HG03354 (cell line): ENCODE data around the gene C9.
A peak's percentile ranks its signal among the peaks of the same experiment; 100 is the strongest.

Experiments used
- ATAC-seq: cut with Tn5 transposase; IDR thresholded peaks from one replicate; pipeline ENCODE4 v1.9.1; 2021; ENCODE audit warnings: mild to moderate bottlenecking; ENCODE audit not compliant: unreplicated experiment, poor library complexity, severe bottlenecking

C9 gene

DNA sequence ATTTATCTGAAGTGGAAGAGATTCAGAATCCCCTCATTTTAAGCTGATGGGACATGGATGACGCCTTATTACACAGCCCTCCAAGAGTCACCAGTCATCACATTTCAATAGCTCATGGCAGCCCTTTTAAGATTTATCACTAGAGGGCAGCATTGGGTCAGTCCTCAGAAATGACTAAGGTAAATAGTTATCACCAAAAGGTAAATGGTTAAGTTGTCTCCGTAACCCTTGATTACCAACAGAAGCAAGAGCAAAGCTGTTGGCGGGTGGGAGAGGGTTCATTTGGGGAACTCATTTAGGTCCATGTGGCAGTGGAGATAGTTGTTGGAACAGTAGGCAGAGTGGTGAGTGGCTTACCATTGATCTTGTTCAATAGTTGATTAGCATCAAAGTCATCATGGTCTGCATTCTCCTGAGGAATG is 12.0 kb upstream of the C9 start:
- peak; percentile 80 for ATAC-seq

DNA sequence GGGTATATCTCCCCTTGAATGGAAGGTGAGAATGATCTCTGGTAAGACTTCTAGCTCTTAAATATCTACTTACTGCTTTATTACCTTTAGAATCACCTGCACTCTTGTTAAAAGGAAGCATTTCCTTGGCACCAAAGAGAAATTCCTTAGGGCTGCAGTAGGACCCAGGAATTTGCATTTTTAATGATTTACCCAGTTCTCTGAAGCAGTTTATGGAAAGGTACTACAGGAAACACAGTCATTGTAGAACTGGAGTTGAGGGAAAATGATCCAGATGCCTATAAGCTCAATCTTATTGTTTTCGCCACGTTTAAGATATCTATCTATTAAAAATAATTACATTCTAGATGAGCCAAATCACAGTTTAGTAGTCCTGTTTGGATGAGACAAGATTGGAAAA is 9.5 kb upstream of the C9 start:
- no peak for ATAC-seq

DNA sequence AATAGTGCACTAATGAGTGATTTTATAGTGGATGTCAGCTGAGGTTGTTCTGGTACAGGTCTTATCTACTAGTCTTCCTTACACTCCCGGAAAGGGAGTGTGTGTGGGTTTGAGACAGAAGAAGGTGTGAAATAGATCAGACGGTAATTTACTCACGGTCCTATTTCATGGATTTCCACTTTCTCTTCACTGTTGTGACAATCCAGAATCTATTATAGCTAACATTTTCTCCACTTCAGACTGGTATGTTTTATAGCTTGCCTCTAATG is 7.0 kb upstream of the C9 start:
- ATAC-seq = no peak

DNA sequence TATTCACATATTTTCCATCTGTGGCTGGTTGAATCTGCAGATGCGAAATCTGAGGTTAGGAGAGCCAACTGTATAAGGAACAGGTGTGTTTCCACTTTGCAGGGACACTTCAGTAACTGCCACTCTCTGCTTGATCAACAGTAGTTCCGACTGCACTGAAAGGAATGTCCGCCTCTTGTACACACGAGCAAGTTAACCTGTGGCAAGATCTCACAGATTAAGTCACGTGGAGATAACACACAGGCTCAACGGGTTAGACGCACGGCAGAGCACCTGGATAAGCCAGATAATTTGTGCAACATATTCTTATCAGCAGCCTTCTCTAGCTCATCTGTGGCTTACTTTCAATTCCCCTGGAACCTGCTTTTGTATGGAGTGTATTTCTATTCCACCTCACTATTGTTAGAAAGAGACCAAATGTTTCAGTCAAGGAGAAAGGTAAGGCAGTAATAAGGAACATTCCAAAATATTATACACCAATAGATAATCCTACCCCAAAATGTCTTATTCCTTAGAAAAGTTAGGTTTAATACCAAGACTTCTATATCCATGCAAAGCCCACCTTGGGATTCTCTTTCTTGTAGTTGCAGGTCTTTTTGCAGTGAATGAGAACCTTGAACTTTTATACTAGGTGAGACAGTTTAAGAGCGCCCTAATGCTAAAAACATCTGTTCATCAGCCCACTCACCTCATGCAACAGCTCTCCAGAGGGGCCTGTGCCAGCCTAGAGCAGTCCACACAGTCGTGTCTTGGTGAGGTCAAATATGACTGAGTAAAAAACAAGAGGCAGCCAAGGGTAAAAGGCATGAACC is 6.5 kb upstream of the C9 start:
- no peak for ATAC-seq

DNA sequence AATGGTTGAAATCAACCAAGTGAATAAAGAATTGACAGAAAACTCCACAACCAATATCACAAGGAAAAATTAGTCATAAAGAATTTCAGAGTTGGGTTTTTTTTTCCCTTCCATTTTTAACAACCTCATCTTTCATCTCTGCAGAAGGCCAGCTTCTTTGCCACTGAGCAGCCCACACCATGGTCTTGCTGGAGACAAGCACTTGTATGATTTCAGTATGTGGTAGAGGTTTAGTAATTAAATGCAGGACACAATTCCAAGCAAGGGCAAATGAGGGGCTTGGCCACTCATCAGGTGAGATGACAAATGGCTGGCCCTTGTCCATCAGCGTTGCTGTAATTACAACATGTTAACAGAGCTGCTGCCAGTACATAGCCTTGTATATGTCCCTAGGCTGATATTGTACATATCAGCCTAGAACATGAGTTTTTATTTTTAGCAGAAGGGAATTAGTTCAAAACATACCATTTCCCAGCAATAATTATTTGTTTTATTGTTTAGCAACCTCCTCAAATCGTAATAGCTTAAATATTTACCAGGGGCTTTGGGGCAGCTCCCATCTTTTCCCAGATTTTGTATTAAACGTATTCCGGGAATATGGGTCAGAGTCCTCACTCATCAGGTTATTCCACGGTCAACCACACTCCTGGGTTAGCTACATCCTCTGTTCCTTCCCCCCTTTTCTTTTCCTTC is 5.0 kb upstream of the C9 start:
- ATAC-seq = no peak

DNA sequence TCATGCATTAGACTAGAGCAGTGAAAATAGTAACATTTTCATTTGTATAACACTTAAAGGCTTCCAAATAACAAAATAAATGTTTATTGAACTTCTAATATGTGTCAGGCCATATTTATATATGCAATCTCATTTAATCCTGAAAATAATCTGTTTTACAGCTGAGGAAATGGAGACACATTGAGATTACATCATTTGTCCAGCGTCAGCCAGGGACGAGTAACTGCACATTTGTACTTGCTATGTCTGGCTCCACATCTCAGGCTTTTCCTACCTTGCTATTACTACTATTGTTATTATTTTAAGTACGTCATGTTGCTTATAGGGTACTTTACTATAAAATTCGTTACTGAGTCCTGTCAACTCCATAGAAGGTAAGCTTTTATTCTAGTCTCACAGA is 3.8 kb upstream of the C9 start:
- ATAC-seq = no peak

DNA sequence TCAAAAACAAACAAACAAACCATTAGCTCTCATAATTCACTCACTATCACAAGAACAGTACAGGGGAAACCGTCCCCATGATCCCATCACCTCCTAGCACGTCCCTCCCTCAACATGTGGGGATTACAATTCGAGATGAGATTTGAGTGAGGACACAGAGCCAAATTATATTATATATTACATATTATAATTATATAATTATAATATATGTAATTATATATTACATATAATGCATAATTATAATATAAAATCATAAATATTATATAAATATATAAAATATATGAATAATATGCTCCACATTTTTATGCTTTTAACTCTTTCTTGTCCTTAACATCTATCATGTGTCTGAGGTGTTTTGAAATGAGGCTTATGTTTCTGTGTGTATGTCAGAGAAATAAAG is 3.4 kb upstream of the C9 start:
- no peak for ATAC-seq

DNA sequence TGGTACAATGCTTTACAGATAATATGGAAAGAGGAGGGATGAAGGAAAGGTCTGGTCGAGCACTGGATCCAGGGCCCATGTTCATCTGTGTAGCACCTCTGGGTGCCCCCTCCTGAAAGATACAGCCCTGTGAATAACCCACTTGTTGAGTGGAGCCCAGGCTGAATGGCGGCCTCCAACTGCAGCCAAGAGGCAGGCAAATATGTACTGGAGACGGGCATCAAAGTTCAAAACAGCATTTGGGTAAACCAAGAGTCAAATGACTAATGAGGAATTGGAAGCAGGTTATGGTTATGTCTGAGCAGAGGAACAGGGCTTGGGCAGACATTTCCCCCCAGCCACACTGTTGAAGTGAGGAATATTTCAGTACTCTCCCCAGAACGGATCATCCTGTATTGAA is 1.1 kb downstream of the C9 start:
- ATAC-seq = no peak

DNA sequence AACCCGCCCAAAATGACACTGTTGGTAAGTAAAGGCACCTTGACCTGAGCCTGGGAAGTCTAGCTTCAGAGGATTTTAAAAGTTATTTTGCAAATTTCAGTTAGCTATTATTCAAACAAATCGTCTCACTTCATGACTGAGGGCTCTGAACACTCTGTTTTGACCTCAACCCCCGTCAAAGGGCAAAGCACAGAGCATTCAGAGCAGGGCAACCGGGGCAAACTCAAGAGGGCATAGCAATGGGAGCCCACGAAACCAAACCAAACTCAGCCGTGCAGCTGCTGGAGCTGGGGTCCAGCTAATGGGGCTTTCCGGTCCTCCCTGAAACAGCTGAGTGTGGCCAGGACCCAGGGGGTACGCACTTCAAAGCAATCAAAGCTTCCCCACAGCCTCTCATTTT is 1.6 kb downstream of the C9 start:
- no peak for ATAC-seq

DNA sequence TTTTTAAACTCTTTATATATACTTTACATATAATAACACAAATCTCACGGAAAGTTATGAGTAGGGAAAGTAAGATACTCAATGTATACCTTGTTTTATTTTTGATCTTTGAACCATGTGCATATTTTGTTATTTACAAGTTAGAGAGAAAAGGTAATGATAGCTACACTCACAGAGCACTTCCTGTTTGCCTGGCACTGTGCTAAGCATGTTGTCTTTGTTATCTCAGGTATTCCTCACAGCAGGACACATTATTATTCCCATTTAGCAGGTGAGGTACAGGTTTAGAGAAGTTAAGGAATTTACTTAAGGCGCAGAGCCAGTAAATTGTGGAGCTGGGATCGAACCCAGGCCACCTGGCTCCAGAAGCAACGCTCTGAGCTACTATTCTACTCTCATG is 3.0 kb downstream of the C9 start:
- no peak for ATAC-seq

DNA sequence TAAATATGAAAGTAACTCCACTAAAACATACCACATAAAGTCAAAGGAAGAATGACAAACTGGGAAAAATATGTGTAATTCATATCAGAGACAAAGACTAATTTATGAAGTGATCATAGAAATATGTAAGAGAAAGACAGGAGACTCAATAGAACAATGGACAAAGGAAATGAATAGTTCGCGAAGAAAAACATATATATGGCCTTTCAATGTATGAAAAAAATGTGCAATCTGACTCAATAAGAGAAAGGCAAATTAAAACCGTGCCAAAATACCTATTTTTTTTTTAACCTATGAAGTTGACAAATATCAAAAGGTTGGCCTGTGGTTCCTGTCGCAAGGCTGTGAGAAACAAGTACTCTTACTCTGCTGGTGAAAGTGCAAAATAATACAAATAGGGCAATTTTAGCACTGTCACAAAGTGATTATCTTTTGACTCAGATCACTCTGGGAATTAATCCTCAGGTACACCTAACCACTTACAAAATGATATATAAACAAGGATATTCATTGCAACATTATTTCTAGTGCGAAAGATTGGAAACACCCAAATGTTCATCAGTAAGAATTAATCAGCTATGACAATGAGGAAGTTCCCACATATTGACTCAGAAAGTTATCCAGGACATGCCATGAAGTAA is 3.7 kb downstream of the C9 start:
- ATAC-seq = no peak

DNA sequence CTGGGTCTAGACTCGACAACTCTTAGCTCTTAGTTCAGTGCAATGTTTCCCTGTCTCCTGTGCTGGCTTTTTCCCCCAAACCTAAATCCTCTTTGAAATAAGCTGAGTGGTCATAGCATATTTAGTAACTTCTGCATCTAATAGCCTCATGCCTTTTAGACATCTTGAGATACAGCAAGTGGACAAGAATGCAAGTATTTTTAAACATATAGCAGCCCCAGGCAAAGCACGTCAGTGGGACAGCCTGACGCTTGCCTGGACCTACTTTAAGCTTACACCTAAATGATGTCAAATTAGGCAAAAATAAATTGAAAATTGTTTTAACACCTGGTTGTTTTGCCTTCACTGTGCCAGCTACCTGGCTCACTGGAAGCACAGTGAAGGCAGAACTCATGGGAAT is 8.0 kb downstream of the C9 start:
- no peak for ATAC-seq

DNA sequence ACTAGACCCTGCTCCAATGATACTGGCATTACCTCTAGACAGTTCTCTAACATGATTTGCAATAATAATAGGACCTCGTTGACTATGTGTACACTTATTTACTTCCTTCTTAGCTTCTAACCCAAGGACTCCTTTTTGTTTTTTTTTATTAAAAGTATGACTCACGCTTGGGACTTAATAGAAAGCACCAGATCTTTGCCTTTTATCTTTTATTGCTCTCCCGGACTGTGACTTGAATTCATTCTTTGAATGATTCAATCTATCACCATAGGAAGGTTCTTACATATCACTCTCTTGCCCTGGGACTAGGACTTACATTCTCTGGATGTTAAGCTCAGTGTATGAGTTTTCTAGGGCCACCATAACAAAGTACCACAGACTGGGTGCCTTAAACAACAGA is 9.0 kb downstream of the C9 start:
- ATAC-seq = no peak

DNA sequence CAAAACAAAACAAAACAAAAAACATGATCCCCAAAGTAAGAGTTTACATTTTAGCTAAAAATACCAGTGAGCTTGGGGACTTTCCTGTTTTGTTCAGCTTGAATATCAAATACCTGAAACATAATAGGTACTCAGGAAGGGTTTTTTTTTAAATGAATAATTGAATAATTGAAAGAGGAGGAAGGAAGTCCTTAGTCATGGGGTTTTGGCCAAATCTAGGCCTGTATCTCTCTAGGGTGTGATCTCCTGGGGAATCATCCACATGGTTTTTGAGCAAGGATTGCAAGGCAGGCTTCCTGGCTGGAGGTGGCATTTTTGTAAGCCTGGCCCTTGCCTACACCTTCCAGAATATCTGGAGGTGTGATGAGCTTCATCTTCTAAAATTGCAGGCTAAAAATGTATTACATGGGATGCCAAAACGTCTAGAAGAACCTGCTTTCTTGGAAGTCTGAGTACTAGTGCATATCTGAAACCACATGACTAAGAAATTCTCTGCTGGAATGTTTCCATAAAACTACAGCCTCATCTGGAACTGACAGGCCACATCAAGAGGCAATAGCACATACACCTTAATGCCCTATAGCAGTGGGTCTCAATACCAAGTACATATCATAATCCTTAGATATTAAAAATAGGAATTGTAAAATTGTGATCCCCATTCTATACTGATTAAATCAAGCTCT is 10.4 kb downstream of the C9 start:
- no peak for ATAC-seq

DNA sequence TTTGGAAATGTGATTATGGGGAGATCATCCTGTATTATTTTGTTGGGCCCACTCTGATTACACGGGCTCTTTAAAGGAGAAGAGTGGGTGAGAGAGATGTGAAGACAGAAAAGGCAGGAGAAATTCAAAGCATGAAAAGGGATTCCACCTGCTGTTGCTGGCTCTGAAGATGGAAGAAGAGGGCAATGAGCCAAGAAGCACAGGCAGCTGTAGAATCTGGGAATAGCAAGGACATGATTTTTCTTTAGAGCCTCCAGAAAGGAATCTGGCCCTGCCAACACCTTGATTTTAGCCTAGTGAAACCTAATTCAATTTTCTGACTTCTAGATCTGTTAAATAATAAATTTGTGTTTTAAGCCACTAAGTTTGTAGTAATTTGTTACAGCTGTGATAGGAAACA is 11.3 kb downstream of the C9 start:
- no peak for ATAC-seq

DNA sequence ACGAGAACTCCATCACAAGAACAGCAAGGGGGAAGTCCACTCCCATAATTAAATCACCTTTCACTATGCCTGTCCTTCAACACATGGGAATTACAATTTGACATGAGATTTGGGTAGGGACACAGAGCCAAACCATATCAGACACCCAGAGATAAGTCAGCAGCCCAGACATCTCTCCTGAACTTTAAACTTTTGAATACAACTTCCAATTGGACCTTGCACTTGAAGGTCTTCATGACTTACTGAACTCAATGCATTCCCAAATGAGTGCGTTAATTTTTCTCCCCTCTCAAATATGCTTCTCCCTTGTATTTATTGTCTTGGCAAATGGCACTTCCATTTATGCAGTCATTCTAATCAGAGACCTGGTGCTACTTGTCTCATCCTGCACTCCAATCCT is 12.1 kb downstream of the C9 start:
- no peak for ATAC-seq

DNA sequence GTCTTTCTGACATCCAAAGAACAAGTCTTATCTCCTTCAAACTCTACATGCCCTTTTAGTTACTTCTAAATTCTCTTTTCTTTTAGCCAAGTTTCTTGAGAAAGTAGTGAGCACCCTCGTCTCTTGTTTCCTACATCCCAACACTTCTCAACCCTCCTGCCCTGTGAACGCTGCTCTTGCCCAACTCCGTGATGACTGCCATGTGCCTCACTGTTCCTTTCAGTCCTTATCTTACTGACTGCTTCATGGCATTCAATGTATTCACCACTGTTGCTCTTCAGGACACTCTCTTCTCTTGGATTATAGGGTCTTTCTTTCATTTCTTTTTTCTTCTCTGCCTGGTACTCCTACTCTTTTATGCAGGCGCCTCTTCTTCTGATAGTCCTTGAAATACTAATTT is 14.8 kb downstream of the C9 start:
- no peak for ATAC-seq

DNA sequence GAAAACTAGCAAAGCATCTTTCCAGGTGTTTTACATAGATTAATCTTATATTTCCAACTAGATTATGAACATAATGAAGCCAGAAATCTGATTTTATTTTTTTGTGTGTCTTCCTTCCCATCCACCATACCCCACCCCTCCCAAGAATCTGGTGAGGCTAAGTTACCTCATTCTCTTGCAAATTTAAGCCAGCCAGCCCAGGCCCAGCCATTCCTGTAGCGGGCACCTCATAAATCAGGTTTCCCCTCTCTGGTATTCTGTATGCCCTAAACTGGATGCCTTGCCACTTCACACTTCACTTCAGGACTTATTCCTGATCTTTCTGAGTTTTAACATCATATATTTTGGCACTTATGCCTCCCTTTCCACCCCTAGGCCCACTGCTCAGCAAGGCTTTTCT is 21.8 kb downstream of the C9 start:
- no peak for ATAC-seq

DNA sequence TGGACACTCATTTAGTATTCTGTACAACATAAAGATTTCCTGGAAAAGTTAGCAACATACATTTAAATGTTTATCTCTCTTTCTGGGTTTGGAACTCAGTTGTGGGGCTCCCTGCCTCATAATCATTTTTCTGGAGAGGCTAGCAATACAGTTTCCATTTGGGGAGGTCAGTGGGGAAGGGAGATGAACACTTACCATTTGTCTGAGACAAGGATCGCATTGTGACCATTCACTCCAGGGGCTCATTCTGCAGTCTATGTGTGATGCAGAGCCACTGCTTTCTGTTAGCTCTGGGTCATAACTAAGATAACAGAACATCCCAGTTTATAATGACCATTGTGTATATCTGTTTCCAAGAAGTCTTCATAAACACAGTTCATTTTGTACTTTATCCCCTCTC is 22.4 kb downstream of the C9 start:
- ATAC-seq = no peak

DNA sequence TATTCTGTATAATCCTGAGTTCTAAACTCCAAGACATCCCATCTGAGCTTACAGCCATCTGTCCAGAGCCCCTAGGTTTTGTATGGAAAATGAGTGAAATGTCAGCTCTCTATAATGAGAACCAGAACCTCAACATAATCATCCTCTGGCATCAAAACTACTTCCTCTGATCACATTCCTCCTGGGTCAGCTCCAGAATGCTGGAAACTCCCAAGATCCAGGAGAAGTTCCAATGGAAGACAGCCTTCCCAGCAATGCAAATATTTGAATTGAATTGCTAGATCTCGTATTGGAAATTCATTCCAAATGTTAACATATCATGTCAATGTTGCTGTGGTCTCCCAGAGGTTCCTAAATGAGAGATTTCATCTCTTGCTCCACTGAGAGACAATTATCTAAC is 23.8 kb downstream of the C9 start:
- no peak for ATAC-seq
